DND-41 (cell line): ENCODE measurements around the gene RASD2.
"Not testable (repeated sequence)": the region's sequence is repeated elsewhere in the genome, so short reads cannot be mapped to it uniquely, and the experiment has no call there.

ENCODE experiments used
- ATAC-seq: fragments of 200-7000 bp; cut with Tn5 transposase; 3 replicates; pipeline ENCODE4 v1.9.1; 2021; ENCODE audit warnings: low read depth; ENCODE audit not compliant: insufficient read depth
- DNase-seq: peaks from one replicate; pipeline ENCODE4 v3.0.0-alpha.2; 2020
- H2AFZ ChIP-seq: 2 replicates; pipeline ENCODE4 v1.6.0; 2012; ENCODE audit warnings: low read depth, low read length
- H3K27ac ChIP-seq: 2 replicates; pipeline ENCODE4 v1.5.1; 2012; ENCODE audit warnings: low read length, inconsistent platforms
- H3K27me3 ChIP-seq: fragments of 200-600 bp; sonication (generic); 2 replicates; pipeline ENCODE4 v1.6.0; 2012; ENCODE audit warnings: low read length, mild to moderate bottlenecking, inconsistent platforms; ENCODE audit not compliant: insufficient read depth, poor library complexity
- H3K36me3 ChIP-seq: 2 replicates; pipeline ENCODE4 v1.5.1; 2012; ENCODE audit warnings: low read length, inconsistent platforms; ENCODE audit not compliant: insufficient read depth
- H3K4me1 ChIP-seq: 2 replicates; pipeline ENCODE4 v1.5.1; 2012; ENCODE audit warnings: mild to moderate bottlenecking, low read length; ENCODE audit not compliant: insufficient read depth
- H3K4me2 ChIP-seq: 2 replicates; pipeline ENCODE4 v1.6.0; 2012; ENCODE audit warnings: mild to moderate bottlenecking, moderate library complexity, low read length, inconsistent platforms; ENCODE audit not compliant: insufficient read depth
- H3K4me3 ChIP-seq, 2 experiments: fragments of 200-600 bp in 1 of 2; shearing (Covaris generic) in 1 of 2; 2 replicates each; pipeline ENCODE4 v1.5.1; 2012 to 2016; ENCODE audit warnings: inconsistent platforms in 2 of 2, low read length in 2 of 2, mild to moderate bottlenecking in 2 of 2, low read depth in 1 of 2, moderate library complexity in 1 of 2
- H3K79me2 ChIP-seq: 2 replicates; pipeline ENCODE4 v1.6.0; 2012; ENCODE audit warnings: low read length, inconsistent platforms; ENCODE audit not compliant: insufficient read depth
- H3K9ac ChIP-seq: 2 replicates; pipeline ENCODE4 v1.6.0; 2012; ENCODE audit warnings: low read depth, mild to moderate bottlenecking, inconsistent platforms, low read length, moderate library complexity
- H3K9me3 ChIP-seq: 2 replicates; pipeline ENCODE4 v1.5.1; 2012; ENCODE audit warnings: low read length, moderate library complexity, mild to moderate bottlenecking, inconsistent platforms; ENCODE audit not compliant: insufficient read depth, severe bottlenecking
- H4K20me1 ChIP-seq: 2 replicates; pipeline ENCODE4 v1.6.0; 2012; ENCODE audit warnings: low read length; ENCODE audit not compliant: insufficient read depth
- EZH2 ChIP-seq: IDR thresholded peaks from 3 replicates; pipeline ENCODE4 v1.6.1; 2012; ENCODE audit warnings: borderline replicate concordance, low read depth, mild to moderate bottlenecking, moderate library complexity, low read length, inconsistent platforms; ENCODE audit not compliant: severe bottlenecking
- TF ChIP-seq, protein P1 (sequence below): IDR thresholded peaks from 2 replicates; pipeline ENCODE4 v1.5.1; 2012; ENCODE audit warnings: borderline replicate concordance, low read length, moderate library complexity, mild to moderate bottlenecking; ENCODE audit not compliant: poor library complexity, severe bottlenecking; ENCODE audit errors: extremely low read depth

Gene RASD2

DNA sequence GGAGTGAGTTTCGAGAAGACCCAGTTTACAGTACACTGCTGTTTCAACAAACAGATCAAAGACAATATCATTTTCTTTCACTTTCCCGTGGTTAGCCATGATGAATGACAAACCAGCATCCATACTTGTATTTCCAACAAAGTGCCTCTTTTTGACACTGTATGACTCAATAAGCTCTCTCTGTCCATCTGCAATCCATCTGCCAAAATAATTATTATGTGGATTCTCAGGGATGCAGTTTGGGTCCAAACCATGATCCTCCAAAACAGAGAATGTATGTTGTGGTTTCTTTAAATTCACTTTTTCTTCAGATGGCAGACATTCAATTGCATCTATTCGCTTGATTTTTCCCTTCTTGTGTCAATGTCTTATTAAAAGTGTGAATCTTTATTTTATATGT is 37.8 kb upstream of the RASD2 start:
- no peak for TF ChIP-seq EZH2
- TF ChIP-seq, protein P1, sequence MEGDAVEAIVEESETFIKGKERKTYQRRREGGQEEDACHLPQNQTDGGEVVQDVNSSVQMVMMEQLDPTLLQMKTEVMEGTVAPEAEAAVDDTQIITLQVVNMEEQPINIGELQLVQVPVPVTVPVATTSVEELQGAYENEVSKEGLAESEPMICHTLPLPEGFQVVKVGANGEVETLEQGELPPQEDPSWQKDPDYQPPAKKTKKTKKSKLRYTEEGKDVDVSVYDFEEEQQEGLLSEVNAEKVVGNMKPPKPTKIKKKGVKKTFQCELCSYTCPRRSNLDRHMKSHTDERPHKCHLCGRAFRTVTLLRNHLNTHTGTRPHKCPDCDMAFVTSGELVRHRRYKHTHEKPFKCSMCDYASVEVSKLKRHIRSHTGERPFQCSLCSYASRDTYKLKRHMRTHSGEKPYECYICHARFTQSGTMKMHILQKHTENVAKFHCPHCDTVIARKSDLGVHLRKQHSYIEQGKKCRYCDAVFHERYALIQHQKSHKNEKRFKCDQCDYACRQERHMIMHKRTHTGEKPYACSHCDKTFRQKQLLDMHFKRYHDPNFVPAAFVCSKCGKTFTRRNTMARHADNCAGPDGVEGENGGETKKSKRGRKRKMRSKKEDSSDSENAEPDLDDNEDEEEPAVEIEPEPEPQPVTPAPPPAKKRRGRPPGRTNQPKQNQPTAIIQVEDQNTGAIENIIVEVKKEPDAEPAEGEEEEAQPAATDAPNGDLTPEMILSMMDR, result no peak
- Histone ChIP-seq H3K36me3 (no peaks in the 10 kb centered on the region), H3K9me3 (no peaks in the 10 kb centered on the region), H3K27ac (no peak overlapping the region), H3K9ac (no peak overlapping the region), H3K4me2 (no peak overlapping the region), H3K27me3 (no peaks in the 10 kb centered on the region), H3K4me3 (no peak overlapping the region), H3K4me1 (no peaks in the 10 kb centered on the region), H4K20me1 (no peaks in the 10 kb centered on the region), H2AFZ (no peak overlapping the region), H3K79me2 (no peaks in the 10 kb centered on the region)
- ATAC-seq, result no peak
- DNase-seq, result no peak

DNA sequence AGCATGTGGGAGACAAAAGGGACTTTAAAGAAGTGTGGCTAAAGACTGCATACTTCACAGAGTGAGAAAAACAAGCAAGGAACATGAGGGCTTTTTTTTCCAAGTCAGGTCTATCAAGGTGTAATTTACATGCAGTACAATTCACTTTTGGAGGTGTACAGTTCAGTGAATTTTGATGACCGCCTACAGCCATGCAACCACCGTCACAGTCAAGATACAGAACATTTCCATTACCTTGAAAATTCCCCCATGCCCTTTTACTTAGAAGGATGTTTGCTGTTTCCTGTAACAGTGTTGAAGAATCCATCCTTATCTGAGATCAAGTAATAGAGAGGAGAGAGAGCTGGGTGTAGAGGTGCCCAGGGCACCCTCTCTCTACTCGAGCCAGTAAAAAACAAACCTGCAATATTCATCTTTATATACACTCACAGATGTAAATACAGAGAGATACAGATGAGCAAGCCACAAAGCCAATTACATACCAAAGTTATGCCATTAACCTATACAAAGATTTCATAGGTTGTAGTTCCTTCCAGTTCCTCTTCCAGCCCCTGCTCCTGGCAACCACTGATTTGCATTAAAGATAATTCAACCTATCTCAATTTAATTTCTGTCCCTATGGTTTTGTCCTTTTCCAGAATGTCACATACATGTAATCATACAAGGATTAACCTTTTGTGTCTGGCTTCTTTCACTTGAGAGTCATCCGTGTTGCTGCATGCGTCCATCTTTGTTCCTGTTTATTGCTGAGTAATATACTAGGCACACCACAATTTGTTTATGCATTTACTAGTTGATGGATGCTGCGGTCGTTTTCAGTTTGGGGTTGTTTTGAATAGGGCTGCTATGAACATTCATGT is 35.0 kb upstream of the RASD2 start:
- DNase-seq (no peak), ATAC-seq (no peak)
- no peak overlapping the region for H3K4me2 ChIP-seq
- H3K36me3 ChIP-seq, result no peaks in the 10 kb centered on the region
- H3K9me3 ChIP-seq, result no peaks in the 10 kb centered on the region
- no peak overlapping the region for H3K4me3 ChIP-seq
- no peaks in the 10 kb centered on the region for H3K4me1 ChIP-seq
- no peaks in the 10 kb centered on the region for H3K79me2 ChIP-seq
- TF ChIP-seq, protein P1, result no peak
- TF ChIP-seq EZH2, result no peak
- no peak overlapping the region for H3K27ac ChIP-seq
- no peak overlapping the region for H2AFZ ChIP-seq
- no peak overlapping the region for H3K9ac ChIP-seq
- no peaks in the 10 kb centered on the region for H4K20me1 ChIP-seq
- H3K27me3 ChIP-seq, result no peaks in the 10 kb centered on the region

DNA sequence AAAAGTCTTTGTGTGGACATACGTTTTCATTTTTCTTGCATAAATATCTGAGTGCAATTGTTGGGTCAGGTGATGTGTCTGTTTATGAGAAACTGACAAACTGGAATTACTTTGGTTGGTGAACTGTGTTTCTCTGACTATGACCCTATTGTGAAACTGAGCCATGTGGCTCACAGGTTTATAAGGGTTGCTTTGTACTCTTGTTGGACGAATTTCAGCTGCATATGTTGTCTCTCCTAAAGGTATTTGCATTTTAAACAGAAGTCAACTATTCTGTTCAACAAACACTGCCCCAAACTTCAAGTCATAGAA is 34.4 kb upstream of the RASD2 start:
- Histone ChIP-seq H4K20me1 (no peaks in the 10 kb centered on the region), H3K4me2 (no peak overlapping the region), H3K9ac (no peak overlapping the region), H3K27ac (no peak overlapping the region), H3K4me1 (no peaks in the 10 kb centered on the region), H3K27me3 (no peaks in the 10 kb centered on the region), H3K9me3 (no peaks in the 10 kb centered on the region), H3K36me3 (no peaks in the 10 kb centered on the region), H3K79me2 (no peaks in the 10 kb centered on the region), H2AFZ (no peak overlapping the region), H3K4me3 (no peak overlapping the region)
- no peak for ATAC-seq
- TF ChIP-seq EZH2, result no peak
- TF ChIP-seq, protein P1, result no peak
- DNase-seq, result no peak

- H3K4me2 ChIP-seq, H3K4me3 ChIP-seq, H3K4me1 ChIP-seq, H4K20me1 ChIP-seq, H3K27me3 ChIP-seq, H3K79me2 ChIP-seq, H3K9ac ChIP-seq, H2AFZ ChIP-seq, H3K27ac ChIP-seq, DNase-seq, ATAC-seq, H3K36me3 ChIP-seq, H3K9me3 ChIP-seq: not testable (repeated sequence)
Measured at GRCh38 chr22:35507851-35508250, 32.8 kb upstream of the RASD2 start.
